ENCODE data around the gene ADRA2A.

ADRA2A gene

GRCh38 chr10:111109501-111110242 lies 32.8 kb downstream of the ADRA2A start:
- DNase-seq (ENCODE audit: low read depth): no peak

DNA sequence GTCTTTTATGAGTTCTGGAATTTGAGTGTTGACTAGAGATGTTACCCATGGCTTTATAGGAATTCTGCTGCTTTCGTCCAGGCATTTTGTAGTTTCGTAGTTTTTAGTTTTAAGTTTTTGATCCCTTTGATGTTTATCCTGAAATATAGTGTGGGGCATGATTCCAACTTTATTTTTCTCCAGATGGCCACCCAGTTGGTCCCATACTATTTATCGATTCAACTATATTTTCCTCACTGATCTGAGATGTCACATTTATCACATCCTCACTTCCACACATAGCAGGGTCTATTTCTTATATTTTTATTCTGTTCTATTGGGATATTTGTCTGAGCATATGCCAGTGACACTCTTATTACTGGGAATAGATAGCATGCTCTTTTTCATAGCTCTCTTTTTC lies 33.9 kb downstream of the ADRA2A start:
- no peak for DNase-seq (ENCODE audit: low read depth)

- no peak for DNase-seq (ENCODE audit: low read depth)
These were observed 35.5 kb downstream of the ADRA2A start for GRCh38 chr10:111112333-111112732.

DNA sequence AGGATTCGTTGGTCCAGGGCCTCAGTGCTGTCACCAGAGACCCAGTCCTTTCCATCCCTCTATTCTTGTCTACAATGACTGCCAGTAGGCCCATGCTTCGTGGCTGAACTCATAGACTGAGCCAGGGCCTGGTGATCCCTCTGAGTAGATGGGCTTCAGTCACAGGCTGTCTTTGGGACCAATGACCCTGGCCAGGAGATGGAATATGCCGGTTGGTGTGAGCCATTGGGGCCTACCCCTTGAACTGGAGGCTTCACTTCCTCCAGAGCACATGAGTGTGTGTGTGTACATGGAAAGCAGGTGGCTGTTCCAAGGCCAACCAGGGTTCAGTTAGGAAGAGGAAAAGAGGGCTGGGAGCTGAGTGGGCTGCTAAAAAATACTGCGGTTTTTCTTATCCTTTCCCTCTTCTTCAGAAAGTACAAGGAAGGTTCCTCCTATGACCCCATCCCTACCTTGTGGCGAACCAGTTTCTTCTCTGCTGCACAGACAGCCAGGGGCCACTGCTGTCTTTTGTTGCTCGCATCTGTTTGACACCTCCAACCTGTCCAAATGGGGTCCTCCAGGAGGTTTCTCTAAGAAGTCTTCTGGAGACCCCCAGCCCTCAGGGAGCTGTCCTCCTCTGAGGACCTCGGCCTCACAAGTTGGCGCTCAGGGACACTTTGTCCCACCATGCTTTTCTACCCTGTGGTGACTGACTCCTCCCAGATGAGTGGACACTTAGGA lies 36.6 kb downstream of the ADRA2A start:
- DNase-seq (ENCODE audit: low read depth): no peak

DNA sequence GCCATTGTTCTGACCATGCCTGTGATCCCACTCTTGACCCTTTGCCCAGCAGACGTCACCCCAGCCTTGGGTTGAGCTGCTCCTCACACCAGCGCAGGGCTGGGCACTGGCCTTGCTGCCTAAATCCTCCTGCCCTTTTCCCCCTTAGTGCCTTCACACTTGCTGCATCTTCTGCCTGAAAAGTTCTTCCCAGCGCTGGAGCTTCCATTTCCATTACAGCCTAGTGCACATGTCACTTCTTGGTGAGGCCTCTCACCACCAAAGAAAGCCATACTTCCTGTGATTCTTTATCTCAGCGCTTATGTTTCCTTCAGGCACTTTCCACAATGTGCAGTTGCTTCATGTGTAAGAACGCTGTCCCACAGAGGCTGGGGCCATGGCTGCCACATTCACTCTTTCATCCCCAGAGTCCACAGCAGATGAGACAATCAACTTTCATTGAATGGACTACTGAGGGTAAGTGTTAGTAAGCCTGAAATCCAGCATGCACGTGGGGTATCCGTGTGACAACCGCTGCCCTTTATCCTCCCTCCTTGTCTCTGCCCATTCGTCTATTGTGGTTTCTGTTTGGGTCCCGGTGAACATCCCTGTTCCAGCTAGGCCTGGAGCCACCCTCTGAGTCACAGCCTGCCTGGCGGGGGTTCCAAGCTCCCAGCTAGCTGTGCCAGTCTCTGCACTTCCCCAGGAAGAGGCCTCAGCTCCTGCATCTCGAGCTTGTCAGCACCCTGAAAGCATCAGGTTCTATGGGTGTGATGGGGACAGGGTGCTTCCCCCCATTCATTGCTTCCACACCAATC lies 37.3 kb downstream of the ADRA2A start:
- DNase-seq (ENCODE audit: low read depth): no peak

- DNase-seq (ENCODE audit: low read depth): no peak
These were observed 38.1 kb downstream of the ADRA2A start for GRCh38 chr10:111114758-111115500.

GRCh38 chr10:111116211-111116610 lies 39.4 kb downstream of the ADRA2A start:
- DNase-seq (ENCODE audit: low read depth): no peak

DNA sequence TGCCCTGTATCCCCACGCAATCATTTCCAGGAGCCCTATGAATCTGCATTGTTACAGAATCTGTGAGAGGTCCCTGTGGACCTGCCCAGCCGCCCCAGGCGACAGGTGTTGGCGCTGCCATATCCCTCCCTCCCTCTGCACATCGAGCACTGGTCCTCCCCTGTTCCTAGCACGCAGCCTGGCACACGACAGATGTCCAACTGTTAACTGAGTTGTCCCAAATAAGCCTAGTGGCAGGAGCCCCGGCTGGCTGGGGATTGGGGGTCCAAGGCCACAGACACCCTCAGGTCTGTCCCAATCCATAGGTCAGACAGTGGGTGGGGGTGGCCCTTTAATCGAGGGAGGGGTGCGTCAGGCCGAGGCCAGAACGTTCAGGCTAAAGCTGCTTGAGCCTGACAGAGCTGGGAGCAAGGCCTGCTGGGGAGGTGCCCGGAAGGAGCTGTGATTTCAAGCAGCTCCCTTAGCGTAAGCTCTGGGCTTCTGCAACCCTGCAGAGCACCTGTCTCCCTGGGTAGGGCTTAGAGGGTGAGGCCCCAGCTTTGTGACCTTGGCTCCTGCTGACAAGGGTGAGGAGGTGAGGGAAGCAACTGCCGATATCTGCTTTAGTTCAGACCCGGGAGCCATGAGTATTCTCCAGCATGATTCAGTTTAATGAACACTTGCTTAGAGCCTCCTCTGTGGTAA lies 40.1 kb downstream of the ADRA2A start:
- no peak for DNase-seq (ENCODE audit: low read depth)

GRCh38 chr10:111117528-111118277 lies 40.9 kb downstream of the ADRA2A start:
- no peak for DNase-seq (ENCODE audit: low read depth)

- DNase-seq (ENCODE audit: low read depth): no peak
These were observed 41.9 kb downstream of the ADRA2A start for GRCh38 chr10:111118758-111119157.

DNA sequence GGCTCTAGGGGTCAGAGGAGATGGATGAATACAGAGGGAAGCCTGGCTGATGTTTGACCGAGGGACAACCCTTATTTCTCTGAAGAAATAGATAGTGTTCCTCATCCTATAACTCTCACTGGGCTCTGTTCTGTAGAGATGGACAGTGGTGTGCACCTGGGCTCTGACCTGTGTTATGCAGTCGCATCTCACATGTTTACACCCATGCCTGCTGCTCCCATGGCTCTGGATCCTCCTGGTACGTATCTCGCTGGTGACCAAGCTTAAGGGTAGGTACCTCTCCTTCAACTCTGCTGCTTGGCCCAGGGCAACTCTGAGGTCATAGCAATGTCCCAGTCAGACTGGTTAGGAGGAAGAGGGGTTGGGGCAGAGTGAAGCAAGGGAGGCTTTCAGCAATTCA lies 42.8 kb downstream of the ADRA2A start:
- DNase-seq (ENCODE audit: low read depth): no peak

- no peak for DNase-seq (ENCODE audit: low read depth)
These were observed 45.3 kb downstream of the ADRA2A start for GRCh38 chr10:111122127-111122526.

DNA sequence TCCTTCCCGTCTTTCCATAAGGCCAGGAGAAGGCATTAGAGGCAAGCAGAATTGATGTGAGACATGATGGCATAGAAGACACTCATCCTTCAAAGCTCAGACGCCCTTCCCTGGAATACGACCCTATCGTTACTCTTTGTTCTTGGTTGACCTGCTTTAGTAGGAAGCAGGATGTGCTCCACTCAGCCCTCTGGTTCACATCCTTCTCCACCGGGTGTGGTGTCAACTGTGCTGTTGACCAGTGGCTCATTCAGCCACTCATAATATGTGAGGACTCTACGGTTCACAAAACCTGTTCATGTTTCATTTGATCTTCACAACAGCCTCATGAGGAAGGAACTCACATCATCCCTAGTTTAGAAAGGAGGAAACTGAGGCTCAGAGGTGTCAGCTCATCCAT lies 47.1 kb downstream of the ADRA2A start:
- DNase-seq (ENCODE audit: low read depth): no peak

DNA sequence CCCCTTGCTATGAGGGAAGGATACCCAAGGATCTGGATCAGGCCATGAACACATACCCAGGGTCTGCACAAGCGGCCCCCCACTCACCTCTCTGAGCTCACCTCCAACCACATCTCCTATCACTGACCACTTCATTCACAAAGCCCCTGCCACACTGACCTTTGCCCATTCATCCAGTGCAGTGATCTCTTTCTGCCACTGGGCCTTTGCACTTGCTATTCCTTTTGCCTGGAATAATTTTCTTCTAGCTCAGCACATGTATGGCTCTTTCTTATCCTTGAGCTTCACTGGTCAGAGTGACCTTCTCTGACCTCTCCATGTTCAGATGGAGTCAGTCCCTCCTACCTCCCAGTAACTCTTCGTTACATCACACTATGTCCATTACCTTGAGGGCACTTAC lies 48.3 kb downstream of the ADRA2A start:
- DNase-seq (ENCODE audit: low read depth): no peak

DNA sequence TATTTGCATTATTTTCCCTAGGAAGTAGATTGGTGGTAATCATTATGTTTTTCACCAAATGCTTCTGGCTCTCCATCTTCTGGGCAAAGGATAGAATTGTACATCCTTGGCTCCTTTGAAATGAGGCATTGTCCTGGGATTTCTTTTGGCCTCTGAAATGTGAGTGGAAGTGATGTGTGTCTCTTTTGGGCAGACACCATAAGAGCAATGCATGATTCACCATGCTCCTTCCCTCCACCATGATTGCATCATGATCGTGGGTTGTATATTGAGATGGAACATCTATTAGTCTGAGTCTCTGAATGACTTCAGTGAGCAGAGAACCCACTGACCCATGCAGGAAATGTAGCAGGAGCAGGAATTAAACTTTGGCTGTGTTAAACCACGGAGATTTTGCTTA lies 49.2 kb downstream of the ADRA2A start:
- no peak for DNase-seq (ENCODE audit: low read depth)

DNA sequence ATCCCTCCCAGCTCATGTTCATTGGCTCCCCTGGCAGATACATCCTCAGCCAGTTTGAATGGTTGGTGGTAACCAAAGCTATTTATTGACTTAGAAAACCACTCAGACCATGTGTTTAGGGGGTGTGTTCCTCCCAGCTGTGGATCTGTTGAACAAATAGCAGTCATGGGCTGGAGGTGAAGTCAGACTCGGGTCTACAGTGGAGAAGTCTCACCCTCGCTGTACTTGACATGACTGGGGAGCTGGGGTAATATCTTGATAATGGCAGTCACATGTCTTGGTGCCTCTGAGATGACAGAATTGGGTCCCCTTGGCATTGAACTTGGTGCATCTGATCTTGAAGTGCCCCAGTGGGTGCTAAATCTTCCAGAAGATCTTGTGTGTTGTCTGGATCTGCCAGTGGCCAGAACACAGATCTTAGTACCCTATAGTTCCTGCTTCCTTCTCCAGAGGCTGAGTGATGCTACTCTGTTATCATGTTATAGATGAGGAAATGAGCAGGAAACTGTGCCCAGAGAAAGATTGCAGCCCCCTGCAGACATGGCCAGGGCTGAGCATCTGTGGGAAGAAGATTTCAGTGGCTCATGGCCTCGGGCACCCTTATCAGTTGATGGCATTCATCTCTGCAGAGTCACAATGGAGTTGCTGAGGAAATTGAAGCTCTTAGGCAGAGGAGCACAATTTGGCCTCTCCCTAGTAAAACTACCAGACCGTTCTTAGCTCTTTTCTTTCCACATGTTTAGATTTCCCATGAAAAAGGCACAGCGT lies 50.4 kb downstream of the ADRA2A start:
- no peak for DNase-seq (ENCODE audit: low read depth)

GRCh38 chr10:111128331-111129180 lies 51.7 kb downstream of the ADRA2A start:
- DNase-seq (ENCODE audit: low read depth): no peak

DNA sequence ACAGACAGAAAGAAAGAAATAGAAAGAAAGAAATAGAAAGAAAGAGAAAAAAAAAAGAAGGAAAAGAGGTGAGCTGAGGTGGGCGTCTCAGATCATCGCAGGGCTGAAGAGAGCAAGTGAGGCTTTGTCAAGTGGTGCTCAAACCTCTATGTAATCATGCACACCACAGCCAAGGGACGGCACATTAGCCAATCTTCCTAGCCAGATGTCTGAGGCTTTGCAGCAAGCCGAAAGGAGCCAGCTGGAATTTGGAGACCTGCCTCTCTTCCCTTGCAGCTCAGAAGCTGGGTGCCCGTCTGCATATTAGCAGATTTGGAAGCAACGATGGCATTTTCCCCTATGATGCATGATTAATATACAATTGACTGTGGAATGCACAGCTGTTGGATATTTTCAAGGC lies 52.5 kb downstream of the ADRA2A start:
- DNase-seq (ENCODE audit: low read depth): no peak

DNA sequence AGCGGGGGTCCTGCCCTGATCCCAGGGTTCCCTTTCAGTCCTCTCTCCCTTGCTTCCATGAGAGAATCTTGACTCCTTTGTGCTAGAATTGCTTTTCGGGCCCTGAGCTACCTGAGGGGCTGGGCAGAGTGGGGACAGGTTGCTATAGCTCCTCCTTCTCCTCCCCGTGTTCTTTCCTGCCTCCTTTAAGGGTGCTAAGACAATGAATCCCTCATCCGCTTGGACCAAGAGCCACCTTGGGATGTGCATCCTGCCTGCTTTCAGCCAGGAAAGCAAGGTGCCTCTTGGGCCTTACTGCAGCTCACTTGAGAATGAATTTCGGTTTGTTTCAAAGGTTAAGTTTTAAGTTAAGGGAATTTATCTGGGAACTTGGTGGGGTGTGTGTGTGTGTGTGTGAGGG lies 53.6 kb downstream of the ADRA2A start:
- no peak for DNase-seq (ENCODE audit: low read depth)
